SJCRH30 (cell line): Measurements from ENCODE around the gene TDG. TPM values are rescaled to one million over a fixed set of nuclear protein-coding genes. Genes with fewer than 3 reads are reported as not detected.

Experiments
- DNase-seq, 2 experiments: peaks; one replicate each; pipeline ENCODE4 v3.0.0-alpha.2; 2015 to 2020
- H3K27ac ChIP-seq: fragments of 250-450 bp; sonication (Bioruptor Pico); 2 replicates; pipeline ENCODE4 v1.5.1; 2020; ENCODE audit warnings: mild to moderate bottlenecking, moderate library complexity
- H3K27me3 ChIP-seq: fragments of 250-450 bp; sonication (Bioruptor Pico); 2 replicates; pipeline ENCODE4 v1.5.1; 2020; ENCODE audit warnings: mild to moderate bottlenecking, moderate library complexity
- H3K36me3 ChIP-seq: fragments of 250-450 bp; sonication (Bioruptor Pico); 2 replicates; pipeline ENCODE4 v1.5.1; 2020; ENCODE audit warnings: mild to moderate bottlenecking, moderate library complexity
- H3K4me1 ChIP-seq: fragments of 250-450 bp; sonication (Bioruptor Pico); 2 replicates; pipeline ENCODE4 v1.5.1; 2020; ENCODE audit warnings: mild to moderate bottlenecking, moderate library complexity
- H3K4me3 ChIP-seq: fragments of 250-450 bp; sonication (Bioruptor Pico); 2 replicates; pipeline ENCODE4 v1.5.1; 2020; ENCODE audit warnings: mild to moderate bottlenecking, moderate library complexity
- H3K9me3 ChIP-seq: fragments of 250-450 bp; sonication (Bioruptor Pico); replicated peaks from 2 replicates; pipeline ENCODE4 v1.5.1; 2020; ENCODE audit warnings: mild to moderate bottlenecking, moderate library complexity
- total RNA-seq: library from RNA; depleted of rRNA; stranded (reverse); fragments of >200 nt; shearing (Covaris generic); gene quantifications from 2 replicates; pipeline ENCODE4 v1.2.3, GENCODE V29; 2014; rRNA removed

The TDG gene
- 56.2 and 57.3 TPM in 2 replicates for total RNA-seq

GRCh38 chr12:103965590-103966504, at the start of gene TDG:
Gene TDG (plus strand): TSS chr12:103965872. CDS start chr12:103966038, 166 bp downstream.
- no peaks in the 10 kb centered on the region for H3K27me3 ChIP-seq
- peak within 1 kb of the TSS; percentile 82 for H3K27ac ChIP-seq
- peaks cover 14% of the 10 kb centered on the region for H3K36me3 ChIP-seq
- peak; percentile 98 for DNase-seq
- H3K9me3 ChIP-seq, result no peaks in the 10 kb centered on the region
- peaks cover 5% of the 10 kb centered on the region for H3K4me1 ChIP-seq
- peak within 1 kb of the TSS; percentile 85 for H3K4me3 ChIP-seq

- no peaks in the 10 kb centered on the region for H3K27me3 ChIP-seq
- no peaks in the 10 kb centered on the region; the same call in 1 of the 2 replicates for H3K9me3 ChIP-seq
- DNase-seq, result no peak
- peaks cover 32% of the 10 kb centered on the region for H3K4me1 ChIP-seq
- H3K36me3 ChIP-seq, result no peaks in the 10 kb centered on the region
- H3K27ac ChIP-seq, result no peak overlapping the region
- H3K4me3 ChIP-seq, result no peak overlapping the region
These were observed 47.8 kb upstream of the TDG start for GRCh38 chr12:103917873-103918272.

- no peak overlapping the region for H3K4me3 ChIP-seq
- no peaks in the 10 kb centered on the region for H3K9me3 ChIP-seq
- H3K27me3 ChIP-seq, result no peaks in the 10 kb centered on the region
- H3K4me1 ChIP-seq, result peaks cover 9% of the 10 kb centered on the region; the same call in 1 of the 2 replicates
- H3K36me3 ChIP-seq, result no peaks in the 10 kb centered on the region
- H3K27ac ChIP-seq, result peak overlapping the region; percentile 13
- DNase-seq, result peak; percentile 69 to 82
These were observed 40.7 kb upstream of the TDG start for GRCh38 chr12:103924761-103925641.

- no peak for DNase-seq
- H3K9me3 ChIP-seq, result no peaks in the 10 kb centered on the region
- peaks cover 25% of the 10 kb centered on the region for H3K36me3 ChIP-seq
- no peaks in the 10 kb centered on the region for H3K27me3 ChIP-seq
- peak overlapping the region; percentile 92 for H3K4me3 ChIP-seq
- H3K4me1 ChIP-seq, result peaks cover 17% of the 10 kb centered on the region
- H3K27ac ChIP-seq, result no peak overlapping the region
These were observed 37.0 kb upstream of the TDG start for GRCh38 chr12:103928682-103929045.

GRCh38 chr12:103929046-103929783, 36.5 kb upstream of the TDG start:
- Histone ChIP-seq H3K4me1 (peaks cover 17% of the 10 kb centered on the region), H3K4me3 (peak overlapping the region; percentile 92), H3K9me3 (no peaks in the 10 kb centered on the region), H3K36me3 (peaks cover 31% of the 10 kb centered on the region), H3K27me3 (no peaks in the 10 kb centered on the region), H3K27ac (peak overlapping the region; percentile 49)
- peak; percentile 87 to 93 for DNase-seq

GRCh38 chr12:103929784-103930033, 36.0 kb upstream of the TDG start:
- Histone ChIP-seq H3K27me3 (no peaks in the 10 kb centered on the region), H3K4me3 (peak overlapping the region; percentile 92), H3K9me3 (no peaks in the 10 kb centered on the region), H3K4me1 (peaks cover 17% of the 10 kb centered on the region), H3K27ac (peak overlapping the region; percentile 49), H3K36me3 (peaks cover 35% of the 10 kb centered on the region)
- no peak for DNase-seq

GRCh38 chr12:103930034-103930786, 35.5 kb upstream of the TDG start, which contains the start of gene HSP90B1:
Gene HSP90B1 (plus strand): TSS chr12:103930410. CDS start chr12:103930516, 106 bp downstream.
- peak; percentile 99 for DNase-seq
- Histone ChIP-seq H3K36me3 (peaks cover 40% of the 10 kb centered on the region), H3K27me3 (no peaks in the 10 kb centered on the region), H3K4me1 (peaks cover 14% of the 10 kb centered on the region), H3K27ac (peak within 1 kb of the TSS; percentile 86), H3K4me3 (peak within 1 kb of the TSS; percentile 92), H3K9me3 (no peaks in the 10 kb centered on the region)

GRCh38 chr12:103930787-103931735, 34.6 kb upstream of the TDG start:
- Histone ChIP-seq H3K4me3 (peak overlapping the region; percentile 92), H3K9me3 (no peaks in the 10 kb centered on the region), H3K4me1 (peaks cover 9% of the 10 kb centered on the region; the same call in 1 of the 2 replicates), H3K27ac (peak overlapping the region; percentile 86), H3K27me3 (no peaks in the 10 kb centered on the region), H3K36me3 (peaks cover 49% of the 10 kb centered on the region)
- DNase-seq, result peak in 1 of 2 experiments; percentile 31

- Histone ChIP-seq H3K4me3 (no peak overlapping the region), H3K36me3 (peaks cover 69% of the 10 kb centered on the region), H3K4me1 (peaks cover 9% of the 10 kb centered on the region; the same call in 1 of the 2 replicates), H3K27me3 (no peaks in the 10 kb centered on the region), H3K27ac (no peak overlapping the region), H3K9me3 (no peaks in the 10 kb centered on the region)
- no peak for DNase-seq
These were observed 32.4 kb upstream of the TDG start for GRCh38 chr12:103933237-103933636.

- Histone ChIP-seq H3K36me3 (peaks cover 98% of the 10 kb centered on the region), H3K4me3 (no peak overlapping the region), H3K27me3 (no peaks in the 10 kb centered on the region), H3K9me3 (no peaks in the 10 kb centered on the region), H3K4me1 (peaks cover 9% of the 10 kb centered on the region; the same call in 1 of the 2 replicates), H3K27ac (no peak overlapping the region)
- DNase-seq, result no peak
These were observed 29.0 kb upstream of the TDG start for GRCh38 chr12:103936679-103937078.

- H3K4me1 ChIP-seq, result no peaks in the 10 kb centered on the region
- DNase-seq, result no peak
- no peak overlapping the region for H3K27ac ChIP-seq
- H3K27me3 ChIP-seq, result no peaks in the 10 kb centered on the region
- no peaks in the 10 kb centered on the region for H3K9me3 ChIP-seq
- H3K4me3 ChIP-seq, result no peak overlapping the region
- H3K36me3 ChIP-seq, result peaks cover 96% of the 10 kb centered on the region
These were observed 20.7 kb upstream of the TDG start for GRCh38 chr12:103944964-103945363.

- no peaks in the 10 kb centered on the region for H3K4me1 ChIP-seq
- no peak for DNase-seq
- H3K27me3 ChIP-seq, result no peaks in the 10 kb centered on the region
- H3K36me3 ChIP-seq, result peaks cover 95% of the 10 kb centered on the region
- no peak overlapping the region for H3K4me3 ChIP-seq
- no peak overlapping the region for H3K27ac ChIP-seq
- H3K9me3 ChIP-seq, result no peaks in the 10 kb centered on the region
These were observed 17.7 kb upstream of the TDG start for GRCh38 chr12:103947871-103948555.
